ENCODE measurements around the gene XYLB.
"Not testable (repeated sequence)": the region's sequence is repeated elsewhere in the genome, so short reads cannot be mapped to it uniquely, and the experiment has no call there.

Gene XYLB

GRCh38 chr3:38401246-38401962 is 54.8 kb downstream of the XYLB start:
- no peak for DNase-seq

GRCh38 chr3:38404286-38404685 is 57.7 kb downstream of the XYLB start:
- peak; percentile 50 for DNase-seq

- no peak for DNase-seq
Observed at GRCh38 chr3:38411591-38411990, 65.0 kb downstream of the XYLB start.

- not testable (repeated sequence) for DNase-seq
Observed at GRCh38 chr3:38420758-38421157, 74.2 kb downstream of the XYLB start.

GRCh38 chr3:38421679-38422336 is 75.2 kb downstream of the XYLB start:
- DNase-seq = no peak

- DNase-seq = not testable (repeated sequence)
Observed at GRCh38 chr3:38426798-38427426, 80.3 kb downstream of the XYLB start.

- not testable (repeated sequence) for DNase-seq
Observed at GRCh38 chr3:38432871-38433658, 86.5 kb downstream of the XYLB start.

GRCh38 chr3:38433661-38434060 is 87.1 kb downstream of the XYLB start:
- DNase-seq = not testable (repeated sequence)

- DNase-seq = not testable (repeated sequence)
Observed at GRCh38 chr3:38438436-38439069, 92.0 kb downstream of the XYLB start.

GRCh38 chr3:38443205-38443604 is 96.6 kb downstream of the XYLB start:
- not testable (repeated sequence) for DNase-seq

GRCh38 chr3:38446085-38446686 is 99.6 kb downstream of the XYLB start:
- no peak for DNase-seq

GRCh38 chr3:38446812-38447211 is 100.2 kb downstream of the XYLB start:
- no peak for DNase-seq

GRCh38 chr3:38450853-38451252 is 104.3 kb downstream of the XYLB start:
- no peak for DNase-seq

GRCh38 chr3:38453075-38453912 is 106.7 kb downstream of the XYLB start, which contains the start of gene ACVR2B:
TSS of gene ACVR2B (plus strand) at chr3:38453890. CDS start at chr3:38454323, 433 bp downstream.
- peak; percentile 77 for DNase-seq

GRCh38 chr3:38453913-38454177 is 107.3 kb downstream of the XYLB start:
- DNase-seq = no peak

GRCh38 chr3:38454178-38454883 is 107.7 kb downstream of the XYLB start:
- peak; percentile 12 for DNase-seq

- peak; percentile 51 for DNase-seq
Observed at GRCh38 chr3:38454884-38455638, 108.5 kb downstream of the XYLB start.

- no peak for DNase-seq
Observed at GRCh38 chr3:38455639-38456430, 109.2 kb downstream of the XYLB start.

Measured in fibroblast of skin of right quadriceps (primary cell).